NCI-H128 (cell line): Measurements from ENCODE around the gene GDF15.

ENCODE experiments used
- DNase-seq: peaks from one replicate; lab custom pipeline; 2025; ENCODE audit not compliant: unreplicated experiment; lab: John Stamatoyannopoulos, UW

GDF15 gene

DNA sequence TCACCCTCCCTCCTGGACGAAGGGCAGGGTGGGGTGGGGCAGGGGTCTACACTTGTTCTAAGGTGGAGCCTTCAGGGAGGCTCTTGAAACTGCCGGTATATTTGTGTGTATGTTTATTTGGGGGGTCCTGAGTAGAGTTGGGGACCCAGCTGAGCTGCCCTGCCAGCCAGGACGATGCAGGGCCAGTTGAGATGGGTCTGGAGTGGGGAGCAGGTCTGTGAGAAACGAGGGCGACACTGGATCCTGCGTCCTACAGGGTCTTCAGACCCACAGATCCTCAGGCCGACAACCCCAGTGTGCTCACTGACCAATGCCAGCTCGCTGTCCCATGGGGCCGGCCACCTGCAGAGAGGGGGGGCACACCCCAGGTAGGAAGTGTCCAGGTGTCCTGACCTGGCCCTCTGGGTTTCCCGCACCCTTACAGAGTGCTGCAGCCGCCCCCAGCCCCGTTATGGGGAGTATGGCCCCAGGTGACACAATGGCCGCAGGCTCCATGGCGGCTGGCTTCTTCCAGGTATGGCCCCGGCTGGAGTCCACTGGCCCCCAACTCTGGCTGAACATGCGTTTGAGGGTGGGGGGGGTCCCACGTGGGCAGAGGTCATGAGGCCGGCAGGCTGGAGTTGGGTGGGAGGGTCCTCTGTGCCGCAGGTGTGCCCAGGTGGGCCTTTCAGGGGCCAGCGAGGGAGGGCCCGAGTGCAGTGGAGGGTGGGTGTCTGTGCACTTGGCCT is 44.6 kb downstream of the GDF15 start:
- DNase-seq, result no peak

DNA sequence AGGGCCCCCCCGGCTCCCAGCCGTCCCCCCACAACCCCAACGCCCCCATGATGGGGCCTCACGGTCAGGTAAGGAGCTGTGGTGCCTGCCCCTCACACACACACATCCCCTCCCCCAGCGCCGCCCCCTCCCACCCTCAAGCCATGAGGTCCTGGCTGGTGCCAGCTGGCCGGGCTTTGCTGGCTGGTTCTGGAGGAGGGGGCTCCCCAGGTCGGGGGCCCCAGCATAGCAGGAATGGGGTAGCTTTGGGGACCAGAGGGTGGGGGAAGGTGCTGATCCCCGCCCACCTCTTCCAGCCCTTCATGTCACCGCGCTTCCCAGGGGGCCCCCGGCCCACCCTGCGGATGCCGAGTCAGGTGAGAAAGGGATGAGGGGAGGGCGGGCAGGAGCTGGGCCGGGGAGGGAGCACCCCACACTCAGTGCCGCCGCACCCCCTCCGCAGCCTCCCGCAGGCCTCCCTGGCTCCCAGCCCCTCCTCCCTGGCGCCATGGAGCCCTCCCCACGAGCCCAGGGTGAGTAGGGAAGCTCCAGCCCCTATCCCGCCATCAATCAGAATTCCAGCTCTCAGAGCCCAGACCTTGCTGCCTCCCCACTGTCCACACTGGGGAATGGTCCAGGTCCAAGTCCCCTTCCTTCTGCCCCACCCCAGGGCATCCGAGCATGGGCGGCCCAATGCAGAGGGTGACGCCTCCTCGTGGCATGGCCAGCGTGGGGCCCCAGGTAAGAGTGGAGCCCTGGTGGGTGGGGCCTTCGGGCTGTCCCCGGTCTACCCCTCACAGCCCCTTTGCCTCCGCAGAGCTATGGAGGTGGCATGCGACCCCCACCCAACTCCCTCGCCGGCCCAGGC is 45.6 kb downstream of the GDF15 start:
- no peak for DNase-seq

- no peak for DNase-seq
Observed at GRCh38 chr19:18432275-18433014, 46.5 kb downstream of the GDF15 start.

DNA sequence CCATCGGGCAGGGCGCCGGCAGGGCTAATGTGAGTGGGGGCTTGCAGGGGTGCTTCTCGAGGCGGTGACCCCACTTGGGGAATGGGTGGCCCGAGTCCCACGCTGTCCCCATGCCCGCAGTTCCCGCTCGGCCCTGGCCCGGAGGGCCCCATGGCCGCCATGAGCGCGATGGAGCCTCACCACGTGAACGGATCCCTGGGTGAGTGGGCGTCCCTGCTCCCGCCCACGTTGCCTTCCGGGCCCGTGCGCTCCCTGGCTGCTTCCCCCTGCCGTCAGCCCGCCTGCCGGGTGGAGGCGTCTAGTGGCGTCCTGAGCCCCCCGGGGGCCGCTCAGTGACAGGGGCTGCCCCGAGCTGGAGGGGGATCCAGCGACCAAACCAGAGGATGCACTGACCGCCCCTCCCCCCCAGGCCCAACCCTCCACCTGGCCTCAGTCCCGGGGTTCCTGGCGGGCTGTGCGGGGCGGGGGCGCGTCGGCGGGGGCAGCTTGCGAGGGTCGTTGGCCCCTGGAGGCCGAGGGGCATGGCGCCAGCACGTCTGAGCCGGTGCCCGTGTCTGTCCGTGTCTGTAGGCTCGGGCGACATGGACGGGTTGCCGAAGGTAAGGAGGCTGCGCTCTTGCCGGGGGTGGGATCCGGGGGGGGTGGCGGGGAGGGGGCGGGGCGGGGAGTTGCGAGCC is 47.2 kb downstream of the GDF15 start:
- no peak for DNase-seq

DNA sequence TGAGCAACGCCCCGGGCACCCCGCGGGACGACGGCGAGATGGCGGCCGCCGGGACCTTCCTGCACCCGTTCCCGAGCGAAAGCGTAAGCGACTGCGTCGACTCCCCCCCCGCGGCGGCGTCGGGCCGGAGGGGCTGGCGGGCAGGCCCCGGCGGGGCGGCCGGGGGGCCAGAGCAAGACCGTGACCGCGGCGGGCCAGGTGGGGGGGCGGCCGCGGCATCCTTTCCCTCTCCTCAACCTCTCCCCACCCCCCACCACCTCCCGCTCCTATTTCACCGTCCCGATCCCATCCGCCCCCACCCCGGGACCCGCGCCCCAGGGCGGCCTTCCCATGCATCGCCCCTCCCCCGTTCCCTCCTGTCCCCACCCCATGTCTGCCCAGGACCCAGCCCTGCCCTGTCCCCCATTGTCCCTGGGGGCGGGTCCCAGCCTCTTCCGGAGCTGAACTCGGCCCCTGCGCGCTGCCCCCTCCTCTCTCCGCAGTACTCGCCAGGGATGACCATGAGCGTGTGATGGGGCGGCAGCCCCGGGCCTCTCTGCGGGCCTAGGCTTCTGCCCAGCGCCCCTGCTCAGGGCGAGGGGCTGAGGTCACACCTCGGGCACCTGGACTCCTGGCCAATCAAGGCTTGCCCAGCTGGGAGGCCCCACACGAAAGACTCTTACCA is 47.9 kb downstream of the GDF15 start:
- DNase-seq, result no peak

DNA sequence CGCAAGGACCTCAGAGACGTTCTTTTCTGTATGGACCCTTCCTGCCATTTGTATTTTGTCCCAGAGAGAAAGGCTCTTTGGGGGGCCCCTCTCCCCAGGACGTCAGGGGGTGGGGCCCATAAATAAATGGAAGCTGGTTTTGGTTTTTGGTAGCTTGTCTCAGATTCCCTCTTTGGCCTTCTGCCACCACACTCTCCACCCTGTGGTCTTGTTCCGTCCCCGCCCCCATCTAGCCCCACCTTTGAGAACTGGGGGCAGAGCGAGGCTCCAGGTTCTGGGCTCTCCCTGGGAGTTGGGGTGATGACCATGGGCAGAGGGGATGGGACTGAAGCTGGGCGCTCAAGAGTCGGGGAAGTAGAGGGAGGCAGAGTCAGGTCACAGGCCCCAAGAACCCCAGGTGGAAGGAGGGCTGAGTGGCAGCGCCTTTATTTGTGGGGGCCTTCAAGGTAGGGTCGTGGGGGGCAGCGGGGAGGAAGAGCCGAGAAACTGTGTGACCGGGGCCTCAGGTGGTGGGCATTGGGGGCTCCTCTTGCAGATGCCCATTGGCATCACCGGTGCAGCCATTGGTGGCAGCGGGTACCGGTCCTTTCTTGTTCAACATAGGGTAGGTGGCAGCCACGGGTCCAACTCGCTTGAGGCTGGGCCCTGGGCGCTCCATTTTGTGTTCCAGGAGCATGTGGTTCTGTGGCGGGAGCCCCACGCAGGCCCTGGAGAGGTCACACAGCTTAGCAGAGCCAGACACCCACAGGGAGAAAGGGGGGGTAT is 48.6 kb downstream of the GDF15 start:
- DNase-seq, result no peak

- DNase-seq, result no peak
Observed at GRCh38 chr19:18435178-18435841, 49.4 kb downstream of the GDF15 start.

GRCh38 chr19:18435842-18436670 is 50.1 kb downstream of the GDF15 start:
- DNase-seq, result no peak

GRCh38 chr19:18436671-18437490 is 50.9 kb downstream of the GDF15 start:
- DNase-seq, result peak; percentile 31

DNA sequence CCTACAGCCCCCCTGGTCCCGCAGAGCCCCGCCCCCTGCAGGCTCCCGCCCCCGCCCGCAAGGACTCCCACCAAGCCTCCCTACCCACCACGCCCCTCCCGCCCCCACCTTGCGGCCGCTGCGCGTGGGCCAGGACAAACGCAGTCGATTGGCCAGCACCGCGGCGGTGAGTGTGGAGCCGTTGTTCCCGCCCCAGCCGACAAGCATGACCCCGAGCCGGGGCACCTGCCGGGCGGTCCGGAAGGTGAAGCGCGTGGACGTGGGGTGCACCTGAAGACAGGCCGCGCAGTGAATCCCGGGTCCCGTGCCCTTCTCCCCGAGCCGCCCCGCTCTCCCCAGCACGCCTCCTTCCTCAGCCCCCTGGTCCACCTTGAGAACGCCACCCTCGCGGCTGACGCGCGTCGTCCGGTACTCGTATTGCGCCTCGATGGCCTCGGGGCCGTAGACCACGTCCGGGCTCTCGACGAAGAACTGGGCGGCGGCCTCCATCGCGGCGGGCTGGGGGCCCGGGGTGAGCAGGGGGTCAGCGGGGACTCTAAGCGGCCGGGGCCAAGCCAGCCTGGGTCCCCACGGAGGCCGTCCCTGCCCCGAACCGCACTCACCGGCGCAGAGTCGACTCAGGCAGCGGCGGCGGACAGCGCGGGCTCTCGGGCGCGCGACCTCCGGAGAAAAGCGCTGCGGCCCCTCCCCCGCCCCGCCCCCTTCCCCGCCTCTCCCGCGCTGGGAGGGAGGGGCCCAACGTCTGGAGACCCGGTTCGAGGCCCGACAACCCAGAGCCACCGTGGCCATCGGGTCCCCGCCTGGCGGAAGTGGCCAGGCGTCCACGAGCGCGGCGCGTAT is 51.8 kb downstream of the GDF15 start, which contains the start of gene ISYNA1:
Gene ISYNA1 (minus strand): TSS at position 643 of the 840 bp plus-strand sequence. CDS start 154 bp downstream, at position 489.
- no peak for DNase-seq

GRCh38 chr19:18438331-18439024 is 52.5 kb downstream of the GDF15 start:
- no peak for DNase-seq
